Adipocyte (in vitro differentiated cells): ENCODE results near the gene CORO1A.
"Not testable (repeated sequence)": the region's sequence is repeated elsewhere in the genome, so short reads cannot be mapped to it uniquely, and the experiment has no call there.

Source experiments
- DNase-seq: peaks from one replicate; pipeline ENCODE4 v3.0.0-alpha.2; 2015; ENCODE audit warnings: low read depth
- H3K27me3 ChIP-seq: replicated peaks from 2 replicates; pipeline ENCODE4 v1.7.0; 2013; ENCODE audit warnings: mild to moderate bottlenecking, low read length, moderate library complexity; ENCODE audit not compliant: control insufficient read depth, insufficient read depth
- H3K36me3 ChIP-seq: 2 replicates; pipeline ENCODE4 v1.7.0; 2013; ENCODE audit warnings: low read length, mild to moderate bottlenecking, moderate library complexity; ENCODE audit not compliant: control insufficient read depth, insufficient read depth, severe bottlenecking
- H3K4me1 ChIP-seq: 2 replicates; pipeline ENCODE4 v1.7.0; 2013; ENCODE audit warnings: mild to moderate bottlenecking, low read length, moderate library complexity; ENCODE audit not compliant: control insufficient read depth, insufficient read depth
- H3K4me3 ChIP-seq: 2 replicates; pipeline ENCODE4 v1.7.0; 2013; ENCODE audit warnings: mild to moderate bottlenecking, low read length, moderate library complexity
- H3K9ac ChIP-seq: 2 replicates; pipeline ENCODE4 v1.7.0; 2013; ENCODE audit warnings: mild to moderate bottlenecking, low read length, moderate library complexity
- H3K9me3 ChIP-seq: 2 replicates; pipeline ENCODE4 v1.7.0; 2013; ENCODE audit warnings: mild to moderate bottlenecking, low read length, moderate library complexity; ENCODE audit not compliant: control insufficient read depth

Gene CORO1A

DNA sequence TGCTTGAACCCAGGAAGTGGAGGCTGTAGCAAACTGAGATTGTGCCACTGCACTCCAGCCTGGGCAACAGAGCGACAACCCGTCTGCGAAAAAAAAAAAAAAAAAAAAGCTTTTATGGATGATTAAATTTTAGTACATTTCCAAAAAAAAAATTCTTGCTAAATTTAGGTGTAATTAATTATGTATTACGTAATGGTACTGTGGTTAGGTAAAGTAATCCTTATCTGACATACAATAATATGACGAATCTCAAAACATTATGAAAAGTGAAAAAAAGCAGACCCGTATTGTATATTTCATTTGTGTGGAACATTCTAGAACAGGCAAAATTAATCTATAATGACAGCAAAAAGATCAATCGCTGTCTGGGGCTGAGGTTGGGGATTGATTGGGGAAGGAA is 10.3 kb upstream of the CORO1A start:
- no peak for DNase-seq
- Histone ChIP-seq H3K9me3 (no peaks in the 10 kb centered on the region), H3K4me1 (peaks cover 5% of the 10 kb centered on the region), H3K27me3 (no peaks in the 10 kb centered on the region), H3K36me3 (no peaks in the 10 kb centered on the region), H3K4me3 (no peak overlapping the region), H3K9ac (no peak overlapping the region)

DNA sequence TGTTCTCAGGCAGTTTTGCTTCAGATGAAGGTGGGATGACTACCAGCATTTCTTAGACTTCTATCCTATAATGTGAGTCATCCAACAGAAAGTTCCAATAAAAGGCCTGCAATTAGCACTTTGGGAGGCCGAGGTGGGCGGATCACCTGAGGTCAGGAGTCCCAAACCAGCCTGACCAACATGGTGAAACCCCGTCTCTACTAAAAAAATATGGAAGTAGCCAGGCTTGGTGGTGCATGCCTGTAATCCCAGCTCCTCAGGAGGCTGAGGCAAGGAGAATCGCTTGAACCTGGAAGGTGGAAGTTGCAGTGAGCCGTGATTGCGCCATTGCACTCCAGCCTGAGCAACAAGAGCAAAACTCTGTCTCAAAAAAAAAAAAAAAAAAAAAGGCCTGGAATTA is 6.5 kb upstream of the CORO1A start:
- not testable (repeated sequence) for H3K36me3 ChIP-seq, H3K4me3 ChIP-seq, DNase-seq, H3K27me3 ChIP-seq, H3K9me3 ChIP-seq, H3K9ac ChIP-seq, H3K4me1 ChIP-seq

DNA sequence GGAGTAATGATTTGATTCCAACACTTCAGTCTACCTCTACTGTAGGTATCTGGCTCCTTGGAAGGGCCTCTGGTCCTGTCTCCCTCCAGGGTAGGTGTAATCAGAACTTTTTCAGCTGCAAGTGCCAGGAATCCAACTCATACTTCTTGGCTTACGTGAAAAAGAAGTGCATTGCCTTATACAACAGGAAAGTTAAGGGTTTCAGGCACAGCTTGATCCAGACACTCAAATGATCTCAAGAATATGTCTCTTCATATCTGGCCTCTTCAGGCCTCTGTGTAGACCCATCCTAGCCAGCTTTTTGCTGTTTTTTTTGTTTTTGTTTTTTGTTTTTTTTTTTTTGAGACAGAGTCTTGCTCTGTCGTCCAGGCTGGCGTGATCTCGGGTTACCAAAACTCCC is 4.2 kb upstream of the CORO1A start:
- H3K4me1 ChIP-seq: peaks cover 3% of the 10 kb centered on the region
- H3K36me3 ChIP-seq: no peaks in the 10 kb centered on the region
- no peaks in the 10 kb centered on the region for H3K9me3 ChIP-seq
- no peak for DNase-seq
- no peak overlapping the region for H3K9ac ChIP-seq
- H3K27me3 ChIP-seq: no peaks in the 10 kb centered on the region
- H3K4me3 ChIP-seq: no peak overlapping the region

DNA sequence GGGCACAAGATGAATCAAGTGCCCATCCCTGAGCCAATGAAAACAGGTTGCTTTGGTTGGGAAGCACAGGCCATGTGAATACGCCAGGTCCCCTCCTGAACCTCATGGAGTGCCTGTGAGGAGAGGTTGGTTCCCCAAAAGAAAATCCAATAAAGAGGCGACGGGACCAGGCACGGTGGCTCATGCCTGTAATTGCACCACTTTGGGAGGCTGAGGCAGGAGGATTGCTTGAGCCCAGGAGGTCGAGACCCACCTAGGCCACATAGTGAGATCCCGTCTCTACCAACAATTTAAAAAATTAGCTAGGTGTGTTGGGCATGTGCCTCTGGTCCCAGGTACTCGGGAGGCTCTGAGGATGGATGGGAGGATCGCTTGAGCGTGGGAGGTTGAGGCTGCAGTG is 3.5 kb upstream of the CORO1A start:
- Histone ChIP-seq H3K27me3 (no peaks in the 10 kb centered on the region), H3K4me1 (peaks cover 3% of the 10 kb centered on the region), H3K4me3 (no peak overlapping the region), H3K36me3 (no peaks in the 10 kb centered on the region), H3K9me3 (no peaks in the 10 kb centered on the region), H3K9ac (no peak overlapping the region)
- DNase-seq: no peak

DNA sequence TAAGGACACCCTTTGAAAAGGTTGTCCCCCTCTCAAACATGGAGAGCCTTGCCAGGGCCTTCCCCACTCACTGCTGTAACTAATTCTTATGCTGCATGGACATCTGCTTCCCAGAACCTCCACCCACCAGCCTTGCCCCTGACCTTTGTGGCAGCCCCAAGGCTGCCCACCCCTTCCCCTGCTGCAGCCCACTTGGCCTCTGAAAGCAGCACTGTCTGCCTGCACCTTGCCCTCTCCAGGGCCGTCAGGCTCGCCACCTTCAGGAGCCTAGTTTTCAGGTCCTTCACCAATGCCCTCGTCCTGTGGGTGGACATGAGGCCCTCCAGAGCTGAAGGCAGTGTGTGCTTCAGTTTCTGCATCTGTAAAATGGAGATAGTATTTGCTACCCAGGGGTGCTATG is 2.7 kb upstream of the CORO1A start:
- Histone ChIP-seq H3K36me3 (no peaks in the 10 kb centered on the region), H3K27me3 (no peaks in the 10 kb centered on the region), H3K4me1 (peaks cover 3% of the 10 kb centered on the region), H3K4me3 (no peak overlapping the region), H3K9ac (no peak overlapping the region), H3K9me3 (no peaks in the 10 kb centered on the region)
- DNase-seq: no peak

DNA sequence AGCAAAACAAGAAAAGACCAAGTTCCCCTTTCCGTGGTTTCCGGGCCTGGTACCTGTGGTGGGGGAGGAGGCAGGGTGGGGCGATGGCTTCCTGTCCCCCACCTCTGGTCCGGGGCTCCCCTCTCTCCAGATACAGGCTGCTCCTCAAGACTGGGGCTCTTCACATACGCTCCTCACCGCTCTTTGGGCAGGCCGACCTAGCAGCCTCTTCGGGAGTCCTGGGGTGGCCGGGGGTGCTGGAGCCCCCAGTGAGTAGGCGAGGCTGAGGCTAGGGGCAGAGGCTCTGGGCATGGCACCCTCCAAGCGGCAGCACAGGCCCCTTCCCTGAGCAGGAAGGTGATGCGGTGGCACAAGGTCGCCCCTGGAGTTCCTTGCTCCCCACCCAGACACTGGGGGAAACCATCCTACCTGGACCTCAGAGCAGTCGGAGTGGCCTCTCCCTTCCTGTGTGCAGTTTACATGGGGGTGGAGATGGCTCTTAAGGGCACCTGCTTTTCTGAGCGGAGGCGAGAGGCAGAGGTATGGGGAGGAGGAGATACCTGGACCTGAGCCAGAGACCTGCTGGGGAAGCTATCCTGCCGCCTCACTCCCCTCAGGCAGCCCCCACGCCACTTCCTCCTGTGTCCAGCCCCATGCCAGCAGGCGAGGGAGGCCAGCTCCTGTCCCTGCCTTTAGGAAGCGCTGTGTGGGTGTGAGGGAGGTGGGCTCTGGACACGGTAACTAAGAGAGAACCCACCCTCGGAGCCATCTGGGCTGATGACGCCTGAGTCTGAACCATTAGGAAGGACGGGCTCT is 891 bp downstream of the CORO1A start:
- Histone ChIP-seq H3K27me3 (no peaks in the 10 kb centered on the region), H3K4me1 (peaks cover 3% of the 10 kb centered on the region), H3K9me3 (no peaks in the 10 kb centered on the region), H3K4me3 (no peak overlapping the region), H3K36me3 (no peaks in the 10 kb centered on the region), H3K9ac (no peak overlapping the region)
- DNase-seq: no peak

DNA sequence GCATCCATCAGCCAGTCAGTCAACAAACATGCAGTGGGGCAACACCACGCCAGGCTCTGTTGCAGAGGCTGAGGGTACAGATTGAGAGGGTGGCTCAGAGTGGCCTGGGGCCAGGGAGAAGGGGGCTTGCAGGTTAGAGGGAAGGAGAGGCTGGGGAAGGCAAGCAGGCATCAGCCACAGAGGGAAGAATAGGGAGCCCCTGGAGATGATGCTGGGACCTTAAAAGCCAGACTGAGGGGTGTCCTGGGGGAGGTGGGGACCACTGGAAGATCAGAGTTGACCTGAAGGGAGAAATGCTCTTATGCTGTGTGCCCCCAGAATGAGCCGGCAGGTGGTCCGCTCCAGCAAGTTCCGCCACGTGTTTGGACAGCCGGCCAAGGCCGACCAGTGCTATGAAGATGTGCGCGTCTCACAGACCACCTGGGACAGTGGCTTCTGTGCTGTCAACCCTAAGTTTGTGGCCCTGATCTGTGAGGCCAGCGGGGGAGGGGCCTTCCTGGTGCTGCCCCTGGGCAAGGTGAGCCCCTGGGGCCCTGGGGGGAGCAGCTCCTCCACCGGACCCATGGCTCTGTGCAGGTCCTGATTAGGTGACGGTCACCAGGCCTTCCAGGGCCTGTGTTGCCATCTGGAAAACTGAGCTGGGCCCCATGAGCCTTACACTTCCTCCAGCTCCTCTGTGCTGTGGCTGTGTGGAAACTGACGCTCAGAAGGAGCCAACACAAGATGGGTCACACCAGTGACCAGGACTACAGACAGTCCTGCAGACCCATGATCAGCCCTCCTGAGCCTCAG is 1.7 kb downstream of the CORO1A start:
- Histone ChIP-seq H3K9me3 (no peaks in the 10 kb centered on the region), H3K9ac (no peak overlapping the region), H3K36me3 (no peaks in the 10 kb centered on the region), H3K4me3 (no peak overlapping the region), H3K4me1 (peaks cover 3% of the 10 kb centered on the region), H3K27me3 (no peaks in the 10 kb centered on the region)
- DNase-seq: no peak

DNA sequence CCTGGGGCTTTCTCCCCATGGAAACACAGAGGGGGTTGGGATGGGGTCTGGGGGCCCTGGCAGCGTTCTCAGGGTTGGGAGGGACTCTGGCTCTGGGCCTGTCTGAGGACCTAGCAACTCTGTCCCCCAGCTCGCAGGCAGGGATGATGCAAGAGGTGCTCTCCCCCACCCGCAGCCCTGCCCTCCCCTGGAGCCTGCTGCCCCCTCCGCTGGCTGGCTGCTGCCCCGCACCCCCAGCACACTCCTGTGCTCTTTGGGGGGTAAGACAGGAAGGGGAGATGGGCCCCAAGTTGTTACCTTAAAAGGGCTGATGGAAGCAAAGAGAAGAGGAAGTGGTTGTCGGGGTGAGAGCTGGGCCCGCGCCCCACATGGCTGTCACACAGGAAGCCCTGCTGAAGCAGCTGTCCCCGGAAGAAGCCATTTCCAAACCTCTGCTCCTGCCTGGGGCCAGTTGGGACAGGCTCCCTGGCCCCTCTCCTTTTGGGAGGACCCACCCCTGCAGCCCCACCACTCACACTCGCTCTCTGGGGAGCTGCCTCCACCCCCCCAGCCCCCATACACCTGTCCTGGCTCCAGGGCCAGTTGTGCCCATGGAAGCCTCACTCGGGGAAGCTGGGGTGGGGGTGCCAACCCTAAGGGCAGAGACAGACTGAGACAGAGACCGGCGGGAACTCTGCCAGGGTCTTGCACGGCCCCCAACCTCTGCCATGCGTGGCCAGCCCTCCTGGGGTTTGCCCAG is 2.5 kb downstream of the CORO1A start:
- no peaks in the 10 kb centered on the region for H3K36me3 ChIP-seq
- peaks cover 3% of the 10 kb centered on the region for H3K4me1 ChIP-seq
- H3K9me3 ChIP-seq: no peaks in the 10 kb centered on the region
- no peaks in the 10 kb centered on the region for H3K27me3 ChIP-seq
- no peak overlapping the region for H3K9ac ChIP-seq
- H3K4me3 ChIP-seq: no peak overlapping the region
- no peak for DNase-seq

DNA sequence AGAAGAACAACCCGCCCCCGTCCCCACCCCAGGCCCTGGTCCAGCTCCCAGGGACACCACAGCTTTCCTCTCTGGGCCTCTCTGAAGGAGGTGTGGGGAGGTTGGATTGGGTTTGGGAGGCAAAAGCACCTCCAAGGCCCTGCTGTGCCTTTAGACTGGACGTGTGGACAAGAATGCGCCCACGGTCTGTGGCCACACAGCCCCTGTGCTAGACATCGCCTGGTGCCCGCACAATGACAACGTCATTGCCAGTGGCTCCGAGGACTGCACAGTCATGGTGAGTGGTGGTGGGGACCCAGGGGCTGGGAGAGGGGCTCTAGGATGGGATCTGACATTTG is 3.0 kb downstream of the CORO1A start:
- DNase-seq: no peak

DNA sequence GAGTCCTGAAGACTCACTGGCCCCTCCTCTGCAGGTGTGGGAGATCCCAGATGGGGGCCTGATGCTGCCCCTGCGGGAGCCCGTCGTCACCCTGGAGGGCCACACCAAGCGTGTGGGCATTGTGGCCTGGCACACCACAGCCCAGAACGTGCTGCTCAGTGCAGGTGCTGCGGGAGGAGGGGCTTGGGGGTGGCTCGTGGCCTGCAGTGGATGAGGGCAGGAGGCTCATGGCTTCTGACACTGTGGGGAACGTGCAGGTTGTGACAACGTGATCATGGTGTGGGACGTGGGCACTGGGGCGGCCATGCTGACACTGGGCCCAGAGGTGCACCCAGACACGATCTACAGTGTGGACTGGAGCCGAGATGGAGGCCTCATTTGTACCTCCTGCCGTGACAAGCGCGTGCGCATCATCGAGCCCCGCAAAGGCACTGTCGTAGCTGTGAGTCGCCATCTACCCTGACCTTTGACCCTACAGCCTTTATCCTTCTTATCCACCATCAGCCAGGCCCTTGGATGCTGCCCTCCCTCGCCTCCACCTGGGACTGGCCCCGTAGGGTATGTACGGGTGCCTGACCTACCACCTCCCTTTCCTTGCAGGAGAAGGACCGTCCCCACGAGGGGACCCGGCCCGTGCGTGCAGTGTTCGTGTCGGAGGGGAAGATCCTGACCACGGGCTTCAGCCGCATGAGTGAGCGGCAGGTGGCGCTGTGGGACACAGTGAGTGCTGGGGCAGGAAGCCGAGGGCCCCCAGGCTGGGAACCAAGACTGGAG is 3.6 kb downstream of the CORO1A start:
- H3K4me1 ChIP-seq: peaks cover 3% of the 10 kb centered on the region
- no peak overlapping the region for H3K4me3 ChIP-seq
- no peaks in the 10 kb centered on the region for H3K27me3 ChIP-seq
- peak; percentile 74 for DNase-seq
- no peaks in the 10 kb centered on the region for H3K36me3 ChIP-seq
- H3K9me3 ChIP-seq: no peaks in the 10 kb centered on the region
- no peak overlapping the region for H3K9ac ChIP-seq

More for the DNA sequence above, 3.0 kb downstream of the CORO1A start:
- Histone ChIP-seq H3K27me3 (no peaks in the 10 kb centered on the region), H3K9me3 (no peaks in the 10 kb centered on the region), H3K4me3 (no peak overlapping the region), H3K9ac (no peak overlapping the region), H3K4me1 (peaks cover 3% of the 10 kb centered on the region), H3K36me3 (no peaks in the 10 kb centered on the region)

DNA sequence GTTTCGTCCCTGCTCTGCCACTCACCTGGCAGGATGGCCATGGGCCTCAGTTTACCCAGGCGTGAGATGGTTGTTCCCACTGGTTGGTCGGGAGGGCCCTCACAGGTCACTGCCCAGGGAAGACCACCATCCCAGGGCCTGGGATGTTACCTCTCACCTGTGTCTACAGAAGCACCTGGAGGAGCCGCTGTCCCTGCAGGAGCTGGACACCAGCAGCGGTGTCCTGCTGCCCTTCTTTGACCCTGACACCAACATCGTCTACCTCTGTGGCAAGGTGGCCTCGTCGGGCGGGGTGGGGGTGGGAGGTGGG is 4.1 kb downstream of the CORO1A start:
- H3K9ac ChIP-seq: no peak overlapping the region
- H3K4me1 ChIP-seq: peaks cover 3% of the 10 kb centered on the region
- no peak overlapping the region for H3K4me3 ChIP-seq
- H3K27me3 ChIP-seq: no peaks in the 10 kb centered on the region
- DNase-seq: no peak
- H3K36me3 ChIP-seq: no peaks in the 10 kb centered on the region
- H3K9me3 ChIP-seq: no peaks in the 10 kb centered on the region
